Glomerular visceral epithelial cell (primary cell): Measurements from ENCODE around the gene BLOC1S4.
A peak's percentile ranks its signal among the peaks of the same experiment; 100 is the strongest.
"Not testable (repeated sequence)": the region's sequence is repeated elsewhere in the genome, so short reads cannot be mapped to it uniquely, and the experiment has no call there.

Experiments
- DNase-seq: peaks from one replicate; pipeline ENCODE4 v3.0.0-alpha.2; 2016; ENCODE audit errors: extremely low spot score

The BLOC1S4 gene

GRCh38 chr4:6718932-6719610 is 3.1 kb downstream of the BLOC1S4 start:
- no peak for DNase-seq

DNA sequence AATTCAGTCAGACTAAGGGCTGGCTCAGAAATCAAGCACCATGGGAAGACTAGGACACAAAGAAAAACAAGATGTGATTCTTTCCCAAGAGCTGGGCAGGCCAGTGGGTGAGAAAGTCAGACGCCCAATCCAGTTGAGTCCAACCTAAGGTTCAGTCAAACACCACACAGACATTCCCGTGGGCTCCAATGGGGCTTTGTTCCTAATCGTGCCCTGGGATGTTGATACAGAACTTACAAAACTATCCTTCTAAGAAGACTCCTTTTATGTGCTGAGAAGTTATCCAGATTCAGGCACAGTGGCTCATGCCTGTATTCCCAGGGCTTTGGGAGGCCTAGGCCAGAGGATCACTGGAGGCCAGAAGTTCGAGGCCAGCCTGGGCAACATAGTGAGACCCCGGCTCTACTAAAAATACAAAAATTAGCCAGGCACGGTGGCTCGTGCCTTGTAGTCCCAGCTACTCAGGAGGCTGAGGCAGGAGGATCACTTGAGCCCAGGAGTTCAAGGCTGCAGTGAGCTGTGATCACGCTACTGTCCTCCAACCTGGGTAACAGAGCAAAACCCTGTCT is 3.7 kb downstream of the BLOC1S4 start:
- DNase-seq: no peak

GRCh38 chr4:6720202-6720699 is 4.3 kb downstream of the BLOC1S4 start:
- peak; percentile 74 for DNase-seq

- no peak for DNase-seq
These were observed 5.1 kb downstream of the BLOC1S4 start for GRCh38 chr4:6721121-6721520.

- DNase-seq: no peak
These were observed 6.9 kb downstream of the BLOC1S4 start for GRCh38 chr4:6722891-6723290.

- DNase-seq: no peak
These were observed 7.9 kb downstream of the BLOC1S4 start for GRCh38 chr4:6723851-6724250.

GRCh38 chr4:6724421-6725111 is 8.6 kb downstream of the BLOC1S4 start:
- DNase-seq: no peak

- not testable (repeated sequence) for DNase-seq
These were observed 9.5 kb downstream of the BLOC1S4 start for GRCh38 chr4:6725427-6725961.

DNA sequence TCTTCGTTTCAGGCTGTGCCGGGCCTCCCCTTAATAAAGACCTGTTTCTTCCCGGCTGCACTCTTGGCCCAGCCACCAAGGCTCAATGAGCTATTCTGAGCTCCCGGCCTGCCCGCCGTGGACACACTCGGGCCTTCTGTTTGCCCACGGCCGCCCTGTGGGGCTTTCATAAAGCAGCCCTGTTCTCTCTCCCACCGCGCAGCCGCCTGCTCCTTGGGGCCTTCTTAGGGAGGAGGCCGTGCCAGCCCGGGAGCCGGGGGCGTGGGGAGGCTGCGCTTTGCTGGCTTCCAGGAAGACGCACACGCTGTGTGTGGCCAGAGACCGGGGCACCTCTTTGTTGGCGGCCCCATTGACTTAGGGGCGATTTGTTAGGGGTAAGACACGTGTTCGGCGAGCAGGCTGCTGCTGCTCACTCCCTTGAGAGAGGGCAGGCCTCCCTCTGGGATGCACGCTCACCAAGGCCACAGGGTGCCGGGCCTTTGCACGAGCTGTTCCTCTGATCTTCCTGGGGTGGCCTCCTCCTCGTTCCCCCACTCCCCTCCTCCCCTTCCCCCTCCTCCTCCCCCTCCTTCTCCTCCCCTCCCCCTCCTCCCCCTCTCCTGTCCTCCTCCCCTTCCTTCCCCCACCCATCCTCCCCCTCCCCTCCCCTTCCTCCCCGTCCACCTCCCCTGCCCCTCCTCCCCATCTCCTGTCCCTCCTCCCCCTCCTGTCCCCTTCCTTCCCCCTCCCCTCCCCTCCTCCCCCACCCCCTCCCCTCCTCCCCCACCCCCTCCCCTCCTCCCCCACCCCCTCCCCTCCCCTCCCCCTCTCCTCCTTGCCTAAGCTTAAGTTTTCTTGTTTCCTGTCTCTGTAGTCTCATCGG is 11.3 kb downstream of the BLOC1S4 start:
- DNase-seq: no peak

- no peak for DNase-seq
These were observed 11.9 kb downstream of the BLOC1S4 start for GRCh38 chr4:6727943-6728250.

DNA sequence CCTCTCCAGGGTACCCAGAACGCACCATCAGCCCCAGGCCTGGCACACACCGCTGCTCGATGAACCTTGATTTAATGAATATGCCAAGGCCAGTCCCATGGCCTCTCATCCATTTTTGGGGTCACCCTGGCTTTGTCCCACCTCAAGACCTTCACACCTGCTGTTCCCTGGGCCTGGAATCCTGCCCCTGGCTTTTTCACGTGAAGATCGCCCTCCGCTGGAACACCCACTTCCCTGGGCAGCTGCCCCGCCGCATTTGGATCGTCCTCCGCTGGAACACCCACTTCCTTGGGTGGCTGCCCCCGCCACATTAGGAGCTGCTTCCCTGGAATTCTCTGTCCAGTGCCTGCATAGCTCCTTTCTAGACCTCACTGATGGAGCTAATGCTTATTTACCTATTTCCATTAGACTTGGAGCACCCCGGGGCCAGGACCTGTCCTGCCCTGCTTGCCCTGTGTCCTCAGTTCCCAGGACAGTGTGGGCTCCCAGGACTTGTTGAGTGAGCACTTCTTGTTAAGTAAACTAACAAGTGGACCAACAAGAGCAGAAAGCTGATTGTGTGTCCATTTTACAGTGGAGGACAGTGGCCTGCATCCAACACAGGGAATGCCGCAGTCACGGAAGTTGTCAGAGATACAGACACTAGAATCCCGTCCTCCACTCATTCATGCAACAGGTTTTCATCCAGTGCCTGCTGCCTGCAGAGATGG is 12.5 kb downstream of the BLOC1S4 start:
- DNase-seq: no peak

- DNase-seq: no peak
These were observed 14.8 kb downstream of the BLOC1S4 start for GRCh38 chr4:6730603-6731317.

DNA sequence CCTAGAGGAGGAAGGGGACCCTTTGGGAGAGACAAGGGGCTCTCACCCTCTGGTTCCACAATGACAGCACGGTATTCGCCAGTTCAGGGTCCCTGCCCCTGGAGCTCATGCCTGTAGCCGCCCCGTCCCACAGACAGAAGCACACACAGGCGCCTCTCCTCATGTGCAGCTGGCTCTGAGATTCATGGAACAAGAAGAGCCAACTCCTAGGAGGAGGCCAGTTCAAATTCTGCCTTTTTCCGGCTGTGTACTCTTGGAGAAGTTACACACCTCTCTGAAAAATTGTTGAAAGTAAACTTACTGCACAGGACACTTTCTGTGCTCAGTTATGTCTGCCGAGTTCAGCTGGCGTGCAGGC is 15.3 kb downstream of the BLOC1S4 start:
- no peak for DNase-seq

DNA sequence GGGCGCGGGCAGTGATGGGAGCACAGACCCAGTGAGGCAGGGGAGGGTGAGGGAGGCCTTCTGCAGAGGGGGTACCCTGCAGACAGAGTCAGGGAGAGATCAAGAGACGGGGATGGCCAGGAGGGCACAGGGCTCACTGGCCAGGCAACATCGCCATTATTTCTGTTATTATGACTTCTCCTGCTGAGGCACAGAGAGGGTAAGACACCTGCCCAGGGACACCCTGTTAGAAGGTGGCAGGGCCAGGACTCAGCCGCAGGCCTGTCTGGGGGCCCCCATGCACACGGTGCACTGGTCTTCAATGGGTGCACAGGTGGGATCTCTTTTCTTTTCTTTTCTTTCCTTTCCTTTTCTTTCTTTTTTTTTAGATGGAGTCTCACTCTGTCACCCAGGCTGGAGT is 15.8 kb downstream of the BLOC1S4 start:
- no peak for DNase-seq

DNA sequence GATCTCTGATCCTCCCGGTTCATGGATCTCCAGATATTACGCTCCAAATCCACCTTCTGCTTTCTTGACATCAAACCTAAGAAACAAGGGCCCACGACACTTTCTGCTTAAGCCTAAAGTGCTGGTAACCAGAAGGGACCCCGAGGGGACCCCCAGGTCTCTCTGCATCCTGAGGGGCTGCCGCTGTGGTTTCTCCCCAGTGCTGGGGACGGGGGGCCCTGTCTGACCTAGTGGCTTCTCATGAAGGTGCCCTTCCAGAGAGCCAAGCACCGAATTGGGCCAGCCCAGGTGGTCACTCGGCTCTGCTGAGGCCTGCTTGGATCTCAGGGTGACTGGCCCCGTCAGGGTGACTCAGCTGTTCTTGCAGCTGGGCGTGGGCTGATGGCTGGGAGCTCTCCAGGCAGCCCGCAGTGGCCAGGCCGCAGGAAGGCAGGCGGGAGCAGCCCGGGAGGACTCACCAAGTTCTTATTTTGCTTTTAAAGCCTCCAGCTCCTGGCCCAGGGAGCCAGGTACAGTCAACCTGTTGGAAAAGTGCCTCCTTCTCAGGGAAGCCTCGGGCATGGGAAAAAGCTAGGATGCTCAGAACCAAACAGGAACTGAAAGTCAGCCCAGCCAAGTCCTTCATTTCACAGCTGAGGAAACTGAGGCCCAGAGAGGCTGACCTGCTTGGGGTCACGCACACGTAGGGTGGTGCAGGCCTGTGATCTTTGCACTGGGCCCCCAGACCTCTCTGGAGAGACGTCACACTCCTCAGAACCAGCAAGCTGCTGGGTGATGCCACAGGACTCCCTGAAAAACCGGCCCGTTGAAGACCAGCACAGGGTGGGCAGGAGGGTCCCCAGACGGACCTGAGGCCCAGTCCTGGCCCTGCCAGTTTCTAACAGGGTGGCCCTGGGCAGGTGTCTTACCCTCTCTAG is 16.7 kb downstream of the BLOC1S4 start:
- DNase-seq: peak; percentile 80

GRCh38 chr4:6733358-6734164 is 17.6 kb downstream of the BLOC1S4 start:
- DNase-seq: no peak

DNA sequence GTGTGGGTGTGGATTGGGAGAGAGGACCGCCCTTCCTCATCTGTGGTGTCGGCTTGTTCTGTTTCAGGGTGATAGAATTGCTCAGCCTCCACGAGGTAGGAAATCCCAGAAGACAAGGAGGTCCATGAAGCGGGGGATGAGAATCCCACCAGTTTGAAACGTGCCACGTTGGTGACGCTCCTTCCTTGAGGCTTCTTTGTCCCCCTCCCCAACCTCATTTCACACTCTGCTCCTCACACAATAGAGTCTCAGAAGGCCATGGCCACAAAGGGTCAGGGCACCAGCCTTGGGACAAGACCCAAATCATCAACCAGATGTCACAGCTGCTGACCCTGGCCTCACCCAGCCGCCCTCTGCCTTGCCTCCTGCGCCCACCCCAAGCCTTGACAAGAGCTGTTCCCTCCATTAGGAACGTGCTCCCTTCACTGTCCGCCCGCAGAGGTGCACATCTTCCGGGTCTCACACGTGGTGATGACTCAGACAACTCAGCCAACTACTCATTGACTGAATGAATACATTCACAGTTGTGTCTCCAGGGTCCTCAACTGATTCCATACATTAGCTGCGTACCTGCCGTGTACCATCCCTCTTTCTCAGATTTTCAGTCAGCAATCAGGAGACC is 18.3 kb downstream of the BLOC1S4 start:
- no peak for DNase-seq

- DNase-seq: no peak
These were observed 23.9 kb downstream of the BLOC1S4 start for GRCh38 chr4:6739920-6740319.
